Brain microvascular endothelial cell (primary cell): ENCODE results near the gene CCDC124.

Experiments used
- DNase-seq: peaks from one replicate; pipeline ENCODE4 v3.0.0-alpha.2; 2020
- H3K27ac ChIP-seq: fragments of 250-450 bp; sonication (Bioruptor Pico); 2 replicates; pipeline ENCODE4 v1.5.1; 2020; ENCODE audit warnings: mild to moderate bottlenecking, moderate library complexity
- H3K27me3 ChIP-seq: fragments of 250-450 bp; sonication (Bioruptor Pico); replicated peaks from 2 replicates; pipeline ENCODE4 v1.5.1; 2020; ENCODE audit warnings: mild to moderate bottlenecking
- H3K36me3 ChIP-seq: fragments of 250-450 bp; sonication (Bioruptor Pico); replicated peaks from 2 replicates; pipeline ENCODE4 v1.5.1; 2020; ENCODE audit warnings: mild to moderate bottlenecking
- H3K4me3 ChIP-seq: 2 replicates; pipeline ENCODE4 v1.5.1; 2011; ENCODE audit warnings: low read depth, mild to moderate bottlenecking, control low read depth, low read length, moderate library complexity
- in situ Hi-C: cut with HindIII; loops from 2 replicates; pipeline ENCODE4 v1.10.0; 2017; ENCODE audit warnings: low sequenced_read_pairs, low pct_ligation_motif_present
- TF ChIP-seq, protein P1 (sequence below): IDR thresholded peaks from 2 replicates; pipeline ENCODE4 v1.5.1; 2011; ENCODE audit warnings: low read depth, mild to moderate bottlenecking, moderate library complexity, low read length, control low read depth, inconsistent platforms; ENCODE audit errors: missing control alignments

CCDC124 gene

DNA sequence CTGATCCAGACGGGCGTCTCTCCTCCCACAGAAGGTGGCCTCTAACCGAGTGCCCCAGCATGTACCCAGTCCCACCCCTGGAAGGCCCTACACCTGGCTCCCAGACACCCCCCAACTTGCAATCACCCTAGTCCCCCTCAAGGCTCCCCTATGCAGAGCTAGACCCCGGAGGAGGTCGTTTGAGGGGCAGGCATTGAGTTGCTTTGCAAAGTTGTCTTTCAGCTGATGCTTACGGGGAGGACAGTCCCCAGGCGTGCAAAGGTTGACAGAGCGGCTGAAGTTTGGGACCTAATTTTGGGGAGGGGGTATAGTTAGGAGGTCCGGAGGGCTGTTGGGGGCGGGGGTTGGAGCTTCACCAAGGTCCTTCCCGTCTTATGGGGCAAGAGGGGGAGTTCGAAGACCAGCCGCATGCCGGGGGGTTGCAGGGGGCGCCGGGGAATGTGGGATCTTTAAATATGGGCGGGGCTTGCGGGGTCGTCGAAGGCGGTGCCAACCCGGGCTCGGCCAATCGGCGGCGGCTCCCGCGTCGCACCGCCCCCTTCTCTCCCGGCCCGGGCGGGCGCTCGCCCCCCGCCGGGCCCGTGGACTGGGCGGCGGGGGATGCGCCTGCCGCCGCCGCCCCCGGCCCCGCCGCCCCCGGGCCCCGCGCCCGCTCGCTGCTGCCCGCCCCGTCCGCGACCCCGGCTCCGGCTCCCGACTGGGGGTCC lies 33.9 kb downstream of the CCDC124 start, which contains the start of gene KCNN1:
Gene KCNN1, plus strand, starts transcription at position 558 of the 707 bp plus-strand sequence. CDS start 6,782 bp downstream, outside the sequence.
- H3K27me3 ChIP-seq = peaks cover 37% of the 10 kb centered on the region
- no peaks in the 10 kb centered on the region for H3K36me3 ChIP-seq
- no peak for DNase-seq
- H3K27ac ChIP-seq = no peak within 1 kb of the TSS
- no peak within 1 kb of the TSS for H3K4me3 ChIP-seq
- in situ Hi-C loops = no loop called here
- TF ChIP-seq, protein P1, sequence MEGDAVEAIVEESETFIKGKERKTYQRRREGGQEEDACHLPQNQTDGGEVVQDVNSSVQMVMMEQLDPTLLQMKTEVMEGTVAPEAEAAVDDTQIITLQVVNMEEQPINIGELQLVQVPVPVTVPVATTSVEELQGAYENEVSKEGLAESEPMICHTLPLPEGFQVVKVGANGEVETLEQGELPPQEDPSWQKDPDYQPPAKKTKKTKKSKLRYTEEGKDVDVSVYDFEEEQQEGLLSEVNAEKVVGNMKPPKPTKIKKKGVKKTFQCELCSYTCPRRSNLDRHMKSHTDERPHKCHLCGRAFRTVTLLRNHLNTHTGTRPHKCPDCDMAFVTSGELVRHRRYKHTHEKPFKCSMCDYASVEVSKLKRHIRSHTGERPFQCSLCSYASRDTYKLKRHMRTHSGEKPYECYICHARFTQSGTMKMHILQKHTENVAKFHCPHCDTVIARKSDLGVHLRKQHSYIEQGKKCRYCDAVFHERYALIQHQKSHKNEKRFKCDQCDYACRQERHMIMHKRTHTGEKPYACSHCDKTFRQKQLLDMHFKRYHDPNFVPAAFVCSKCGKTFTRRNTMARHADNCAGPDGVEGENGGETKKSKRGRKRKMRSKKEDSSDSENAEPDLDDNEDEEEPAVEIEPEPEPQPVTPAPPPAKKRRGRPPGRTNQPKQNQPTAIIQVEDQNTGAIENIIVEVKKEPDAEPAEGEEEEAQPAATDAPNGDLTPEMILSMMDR = no peak

DNA sequence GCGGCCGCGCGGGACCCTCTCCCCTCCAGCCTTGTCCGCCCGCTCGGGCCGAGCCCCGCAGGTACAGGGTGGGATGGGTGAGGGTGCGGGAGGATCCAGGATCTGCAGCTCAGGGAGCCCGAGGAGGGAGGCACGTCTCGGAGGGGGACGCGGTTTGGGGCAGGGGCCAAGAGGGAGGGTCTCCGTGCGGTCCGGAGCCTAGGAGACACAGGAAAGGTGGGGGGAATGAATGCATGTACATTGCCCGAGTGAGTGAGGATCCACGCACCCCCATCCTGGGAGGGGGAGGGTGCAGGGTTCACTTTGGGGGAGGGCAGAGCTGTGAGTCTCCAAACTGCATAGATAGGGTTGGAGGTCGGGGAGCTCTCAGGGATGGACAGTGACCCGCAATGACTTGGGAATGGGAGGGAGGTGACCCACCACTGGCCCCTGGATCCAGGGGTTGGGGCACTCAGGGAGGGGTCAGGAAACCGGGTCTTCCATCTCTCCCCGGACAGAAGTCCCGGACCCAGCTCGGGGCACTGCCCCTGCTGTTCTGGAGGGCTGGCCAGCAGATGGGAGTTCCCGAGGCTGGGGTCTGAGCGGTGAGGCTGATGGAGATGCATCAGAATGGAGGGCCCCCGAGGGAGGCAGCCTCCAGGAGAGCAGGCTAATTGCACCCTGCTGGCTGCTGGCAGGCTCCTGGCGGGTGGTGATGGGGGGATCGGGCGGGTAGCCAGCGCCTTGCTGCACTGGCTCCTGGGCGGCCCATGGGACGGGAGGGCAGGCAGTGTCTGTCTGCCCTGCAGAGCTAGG lies 34.6 kb downstream of the CCDC124 start:
- Histone ChIP-seq H3K4me3 (no peak overlapping the region), H3K36me3 (no peaks in the 10 kb centered on the region), H3K27me3 (peaks cover 35% of the 10 kb centered on the region), H3K27ac (no peak overlapping the region)
- in situ Hi-C loops = no loop called here
- TF ChIP-seq, protein P1 = no peak
- DNase-seq = no peak

DNA sequence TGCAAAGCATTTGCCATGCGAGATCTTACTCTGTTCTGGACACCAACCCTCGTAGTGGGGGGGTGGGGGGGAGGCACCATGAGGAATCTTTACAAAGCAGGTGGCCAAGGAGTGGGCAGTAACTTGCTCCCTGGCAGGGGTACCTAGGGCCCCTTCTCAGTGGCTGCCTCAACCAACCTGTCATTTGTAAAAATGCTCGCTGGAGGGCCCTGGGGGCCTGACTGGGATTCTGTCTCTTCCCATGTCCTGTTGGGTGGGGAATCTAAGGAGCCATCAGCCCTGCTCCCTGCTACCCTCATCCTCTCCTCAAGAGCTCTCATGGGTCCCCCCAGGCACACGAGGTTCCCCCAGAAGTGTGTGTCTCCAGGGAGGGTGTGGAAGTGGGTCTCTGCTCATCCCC lies 35.5 kb downstream of the CCDC124 start:
- TF ChIP-seq, protein P1 = no peak
- no peak for DNase-seq
- no peak overlapping the region for H3K4me3 ChIP-seq
- in situ Hi-C loops = no loop called here
- H3K27me3 ChIP-seq = peaks cover 35% of the 10 kb centered on the region
- H3K36me3 ChIP-seq = no peaks in the 10 kb centered on the region
- H3K27ac ChIP-seq = no peak overlapping the region

DNA sequence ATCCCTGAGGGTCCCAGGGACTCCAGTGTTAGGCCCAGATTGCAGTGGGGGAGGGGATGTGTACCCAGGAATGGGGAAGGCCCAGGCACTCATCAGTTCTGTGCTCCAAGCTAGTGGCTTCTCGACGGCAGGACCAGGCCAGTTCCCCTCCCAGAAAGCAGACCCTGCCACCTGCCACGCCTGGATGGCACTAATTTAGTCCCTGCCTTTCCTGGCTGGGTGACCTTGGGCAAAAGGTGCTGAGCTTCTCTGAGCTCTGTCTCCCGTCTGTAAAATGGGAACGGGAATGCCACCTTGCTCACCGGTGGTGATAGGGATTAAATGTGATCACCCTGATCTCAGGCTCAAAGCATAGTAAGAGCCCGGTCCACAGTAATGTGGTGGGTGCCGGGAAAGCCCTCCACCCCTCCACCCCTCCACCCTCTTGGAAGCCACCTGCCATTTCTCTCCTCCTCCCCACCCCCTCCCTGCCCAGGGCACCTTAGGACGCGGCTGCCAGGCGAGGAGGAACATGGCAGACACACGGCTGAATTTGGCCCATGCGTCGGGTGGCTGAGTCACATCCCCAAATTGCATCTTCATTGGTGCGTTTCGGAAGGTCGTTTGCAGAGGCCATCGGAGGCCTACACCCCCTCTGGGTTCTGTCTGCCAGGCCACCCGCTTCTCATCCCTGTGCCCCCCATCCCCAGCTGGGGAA lies 36.4 kb downstream of the CCDC124 start:
- H3K36me3 ChIP-seq = no peaks in the 10 kb centered on the region
- peaks cover 30% of the 10 kb centered on the region for H3K27me3 ChIP-seq
- no peak overlapping the region for H3K27ac ChIP-seq
- TF ChIP-seq, protein P1 = no peak
- H3K4me3 ChIP-seq = no peak overlapping the region
- no peak for DNase-seq
- in situ Hi-C loops = no loop called here

GRCh38 chr19:17972230-17972629 lies 39.4 kb downstream of the CCDC124 start:
- Histone ChIP-seq H3K27ac (no peak overlapping the region), H3K27me3 (peaks cover 11% of the 10 kb centered on the region), H3K4me3 (no peak overlapping the region), H3K36me3 (no peaks in the 10 kb centered on the region)
- in situ Hi-C loops = no loop called here
- DNase-seq = no peak
- TF ChIP-seq, protein P1 = no peak
